ENCODE data around the gene GAS2L2.

The GAS2L2 gene

GRCh38 chr17:35790841-35791240 lies 37.8 kb upstream of the GAS2L2 start:
- no peak for DNase-seq
- H3K27me3 ChIP-seq: no peaks in the 10 kb centered on the region
- TF ChIP-seq CTCF (IDR thresholded peaks at IDR 0.05): no peak
- no peaks in the 10 kb centered on the region for H3K36me3 ChIP-seq
- intact Hi-C loops (cut with DNase I; ENCODE audit: low total_unique reads): no loop called here
- H3K4me3 ChIP-seq: no peak overlapping the region
- H3K9me3 ChIP-seq: no peaks in the 10 kb centered on the region
- H3K27ac ChIP-seq: peak overlapping the region in 1 of 2 donors; percentile 11
- peaks cover 0 to 68% (median 36%) of the 10 kb centered on the region in 4 donors for H3K4me1 ChIP-seq

- TF ChIP-seq CTCF (IDR thresholded peaks at IDR 0.05): no peak
- Histone ChIP-seq H3K27ac (peak overlapping the region; percentile 58 to 71), H3K4me3 (peak overlapping the region in 1 of 2 donors; percentile 8), H3K27me3 (no peaks in the 10 kb centered on the region), H3K4me1 (peaks cover 0 to 66% (median 39%) of the 10 kb centered on the region in 4 donors), H3K36me3 (no peaks in the 10 kb centered on the region), H3K9me3 (no peaks in the 10 kb centered on the region)
- DNase-seq: peak in 1 of 2 donors; percentile 64
- intact Hi-C loops (cut with DNase I; ENCODE audit: low total_unique reads): no loop called here
These were observed 35.7 kb upstream of the GAS2L2 start for GRCh38 chr17:35788477-35789368.

- H3K4me1 ChIP-seq: peaks cover 0 to 61% (median 40%) of the 10 kb centered on the region in 4 donors
- peak in 1 of 2 donors; percentile 38 for DNase-seq
- H3K36me3 ChIP-seq: no peaks in the 10 kb centered on the region
- peak overlapping the region; percentile 58 to 71 for H3K27ac ChIP-seq
- H3K9me3 ChIP-seq: no peaks in the 10 kb centered on the region
- H3K4me3 ChIP-seq: no peak overlapping the region
- TF ChIP-seq CTCF (IDR thresholded peaks at IDR 0.05): no peak
- no peaks in the 10 kb centered on the region for H3K27me3 ChIP-seq
- intact Hi-C loops (cut with DNase I; ENCODE audit: low total_unique reads): no loop called here
These were observed 33.9 kb upstream of the GAS2L2 start for GRCh38 chr17:35786941-35787432.

GRCh38 chr17:35784895-35785294 lies 31.9 kb upstream of the GAS2L2 start:
- H3K27ac ChIP-seq: peak overlapping the region; percentile 75 to 77
- no peak overlapping the region for H3K4me3 ChIP-seq
- H3K9me3 ChIP-seq: no peaks in the 10 kb centered on the region
- intact Hi-C loops (cut with DNase I; ENCODE audit: low total_unique reads): no loop called here
- H3K27me3 ChIP-seq: no peaks in the 10 kb centered on the region
- no peak for TF ChIP-seq CTCF (IDR thresholded peaks at IDR 0.05)
- no peaks in the 10 kb centered on the region for H3K36me3 ChIP-seq
- DNase-seq: no peak
- H3K4me1 ChIP-seq: peaks cover 0 to 59% (median 40%) of the 10 kb centered on the region in 4 donors

GRCh38 chr17:35780950-35781349 lies 27.9 kb upstream of the GAS2L2 start:
- Histone ChIP-seq H3K27ac (peak overlapping the region in 1 of 2 donors; percentile 20), H3K4me1 (peaks cover 0 to 54% (median 24%) of the 10 kb centered on the region in 4 donors)
- intact Hi-C loops (cut with DNase I; ENCODE audit: low total_unique reads): no loop called here

More at GRCh38 chr17:35780950-35781349, 27.9 kb upstream of the GAS2L2 start:
- Histone ChIP-seq H3K9me3 (no peaks in the 10 kb centered on the region), H3K36me3 (no peaks in the 10 kb centered on the region), H3K4me3 (no peak overlapping the region), H3K27me3 (no peaks in the 10 kb centered on the region)
- DNase-seq: no peak
- no peak for TF ChIP-seq CTCF (IDR thresholded peaks at IDR 0.05)
